Tibial artery (tissue), 4 donors: ENCODE measurements around the gene DERL3.
A peak's percentile ranks its signal among the peaks of the same experiment; 100 is the strongest.
"Not testable (repeated sequence)": the region's sequence is repeated elsewhere in the genome, so short reads cannot be mapped to it uniquely, and the experiment has no call there.

Source experiments
- DNase-seq, 2 donors: peaks; one replicate each; pipeline ENCODE4 v3.0.0-alpha.2; 2019
- H3K27ac ChIP-seq, 2 donors: fragments of 200-600 bp; sonication (generic) in 1 of 2; 1 replicate in 1 of 2; 2 replicates in 1 of 2; pipeline ENCODE4 v1.5.1; 2018 to 2019; ENCODE audit warnings: mild to moderate bottlenecking in 1 of 2
- H3K27me3 ChIP-seq, 2 donors: fragments of 200-600 bp; sonication (generic) in 1 of 2; one replicate each; pipeline versions ENCODE4 v1.5.1 to v1.6.0; 2016 to 2019
- H3K36me3 ChIP-seq, 3 donors: fragments of 200-600 bp; sonication (generic) in 2 of 3; one replicate each; pipeline ENCODE4 v1.5.1; 2016 to 2019; ENCODE audit warnings: mild to moderate bottlenecking in 2 of 3
- H3K4me1 ChIP-seq, 4 donors: fragments of 200-600 bp; sonication (generic) in 2 of 4; 1 replicate in 3 of 4; 2 replicates in 1 of 4; pipeline ENCODE4 v1.5.1; 2016 to 2019
- H3K4me3 ChIP-seq, 2 donors: fragments of 200-600 bp; sonication (generic) in 1 of 2; 1 replicate in 1 of 2; 2 replicates in 1 of 2; pipeline ENCODE4 v1.5.1; 2018 to 2019; ENCODE audit warnings: mild to moderate bottlenecking in 2 of 2
- H3K9me3 ChIP-seq, 3 donors: fragments of 200-600 bp; sonication (generic) in 1 of 3; one replicate each; pipeline ENCODE4 v1.5.1; 2016 to 2019
- CTCF ChIP-seq, 2 experiments: fragments of 200-600 bp in 1 of 2; fragments of 450-650 bp in 1 of 2; IDR thresholded peaks; one replicate each; pipeline ENCODE4 v1.5.1; 2017 to 2019; ENCODE audit warnings: antibody characterized with exemption in 2 of 2, mild to moderate bottlenecking in 1 of 2, moderate library complexity in 1 of 2
- intact Hi-C: fragments of 100-400 bp; cut with DNase I; formaldehyde crosslinking; loops from one replicate; pipeline ENCODE4 v1.15.0; 2023; ENCODE audit warnings: low total_unique reads

The DERL3 gene

GRCh38 chr22:23877566-23877965 is 38.8 kb upstream of the DERL3 start:
- no peaks in the 10 kb centered on the region for H3K27me3 ChIP-seq
- H3K4me1 ChIP-seq, result no peaks in the 10 kb centered on the region
- intact Hi-C loops, result no loop called here
- H3K9me3 ChIP-seq, result no peaks in the 10 kb centered on the region
- H3K27ac ChIP-seq, result no peak overlapping the region
- H3K4me3 ChIP-seq, result no peak overlapping the region
- DNase-seq, result no peak
- no peak for TF ChIP-seq CTCF (IDR thresholded peaks at IDR 0.05)
- H3K36me3 ChIP-seq, result peaks cover 13 to 67% (median 13%) of the 10 kb centered on the region in 3 donors

- no peak for TF ChIP-seq CTCF (IDR thresholded peaks at IDR 0.05)
- Histone ChIP-seq H3K36me3 (peaks cover 8 to 60% (median 13%) of the 10 kb centered on the region in 3 donors), H3K4me3 (no peak overlapping the region), H3K27me3 (no peaks in the 10 kb centered on the region), H3K27ac (no peak overlapping the region), H3K9me3 (no peaks in the 10 kb centered on the region), H3K4me1 (no peaks in the 10 kb centered on the region)
- intact Hi-C loops, result no loop called here
- DNase-seq, result no peak
Measured at GRCh38 chr22:23875801-23876200, 37.0 kb upstream of the DERL3 start.

GRCh38 chr22:23874871-23875270 is 36.1 kb upstream of the DERL3 start:
- TF ChIP-seq CTCF (IDR thresholded peaks at IDR 0.05), result no peak
- Histone ChIP-seq H3K36me3 (peaks cover 8 to 70% (median 13%) of the 10 kb centered on the region in 3 donors), H3K27me3 (no peaks in the 10 kb centered on the region), H3K27ac (no peak overlapping the region), H3K4me1 (no peaks in the 10 kb centered on the region), H3K4me3 (no peak overlapping the region), H3K9me3 (no peaks in the 10 kb centered on the region)
- no peak for DNase-seq
- intact Hi-C loops, result no loop called here

DNA sequence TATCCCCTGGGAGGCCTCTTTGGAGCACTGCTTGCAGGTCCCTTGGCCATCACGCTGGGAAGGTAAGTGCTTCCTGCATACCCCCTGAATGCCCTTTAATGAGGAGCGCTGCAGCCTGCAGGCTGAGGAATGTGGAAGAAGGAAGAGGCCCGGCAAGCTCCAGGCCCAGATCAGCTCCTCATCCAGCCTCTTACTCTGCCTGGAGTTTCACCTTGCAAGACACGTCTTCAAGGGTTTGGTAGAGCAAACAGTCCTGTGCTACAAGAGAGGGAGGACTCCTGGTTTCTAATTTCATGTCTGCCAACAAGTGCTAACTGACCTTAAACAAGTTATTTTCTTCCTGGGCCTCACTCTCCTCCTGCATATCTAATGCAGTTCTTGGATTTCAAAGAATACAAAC is 29.8 kb upstream of the DERL3 start:
- H3K27ac ChIP-seq, result no peak overlapping the region
- H3K9me3 ChIP-seq, result no peaks in the 10 kb centered on the region
- no peaks in the 10 kb centered on the region for H3K4me1 ChIP-seq
- H3K36me3 ChIP-seq, result peaks cover 0 to 62% (median 7%) of the 10 kb centered on the region in 3 donors
- intact Hi-C loops, result no loop called here
- no peaks in the 10 kb centered on the region for H3K27me3 ChIP-seq
- no peak for TF ChIP-seq CTCF (IDR thresholded peaks at IDR 0.05)
- no peak overlapping the region for H3K4me3 ChIP-seq
- no peak for DNase-seq

DNA sequence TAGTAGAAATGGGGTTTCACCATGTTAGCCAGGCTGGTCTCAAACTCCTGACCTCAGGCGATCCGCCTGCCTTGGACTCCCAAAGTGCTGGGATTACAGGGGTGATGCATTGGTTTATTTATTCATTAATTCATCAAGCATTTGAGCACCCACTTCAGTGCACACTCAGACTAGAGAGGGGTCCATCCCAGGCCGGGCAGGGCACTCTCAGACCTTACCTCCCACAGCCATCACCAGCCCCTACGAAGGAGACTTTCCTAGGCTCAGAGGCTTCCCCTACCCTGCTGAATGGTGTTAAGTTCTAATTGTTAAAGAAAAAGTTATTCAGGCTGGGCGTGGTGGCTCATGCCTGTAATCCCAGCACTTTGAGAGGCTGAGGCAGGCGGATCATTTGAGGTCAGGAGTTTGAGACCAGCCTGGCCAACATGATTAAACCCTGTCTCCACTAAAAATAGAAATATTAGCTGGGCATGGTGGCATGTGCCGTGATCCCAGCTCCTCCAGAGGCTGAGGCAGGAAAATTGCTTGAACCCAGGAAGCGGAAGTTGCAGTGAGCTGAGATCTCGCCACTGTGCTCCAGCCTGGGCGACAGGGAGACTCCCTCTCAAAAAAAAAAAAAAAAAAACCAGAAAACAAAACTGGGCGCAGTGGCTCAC is 25.8 kb upstream of the DERL3 start:
- H3K9me3 ChIP-seq, H3K27me3 ChIP-seq, intact Hi-C loops, H3K4me3 ChIP-seq, H3K4me1 ChIP-seq, DNase-seq, H3K27ac ChIP-seq: not testable (repeated sequence)
- H3K36me3 ChIP-seq, result peaks cover 0 to 53% (median 7%) of the 10 kb centered on the region in 3 donors

DNA sequence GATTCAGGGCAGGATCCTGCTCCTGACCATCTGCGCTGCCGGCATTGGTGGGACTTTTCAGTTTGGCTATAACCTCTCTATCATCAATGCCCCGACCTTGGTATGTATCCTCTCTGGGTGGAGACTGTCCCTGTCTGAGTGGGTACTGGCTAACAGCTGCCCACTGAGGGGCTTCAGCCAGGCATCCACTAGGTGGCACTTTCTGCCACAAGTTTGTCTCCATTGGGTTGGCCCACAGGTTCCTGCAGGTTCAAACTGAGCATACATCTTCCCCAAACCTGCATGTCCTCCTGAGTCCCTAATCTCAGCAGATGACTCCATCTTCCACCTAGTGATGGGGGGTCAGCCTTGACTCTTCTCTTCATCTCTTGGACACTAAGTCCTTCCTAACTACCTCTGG is 23.3 kb upstream of the DERL3 start:
- Histone ChIP-seq H3K9me3 (no peaks in the 10 kb centered on the region), H3K27me3 (no peaks in the 10 kb centered on the region), H3K4me3 (no peak overlapping the region), H3K4me1 (peaks cover 0 to 13% (median 7%) of the 10 kb centered on the region in 4 donors), H3K27ac (no peak overlapping the region), H3K36me3 (peaks cover 0 to 28% (median 0%) of the 10 kb centered on the region in 3 donors)
- intact Hi-C loops, result no loop called here
- peak; percentile 11 to 38 for TF ChIP-seq CTCF (IDR thresholded peaks at IDR 0.05)
- no peak for DNase-seq

DNA sequence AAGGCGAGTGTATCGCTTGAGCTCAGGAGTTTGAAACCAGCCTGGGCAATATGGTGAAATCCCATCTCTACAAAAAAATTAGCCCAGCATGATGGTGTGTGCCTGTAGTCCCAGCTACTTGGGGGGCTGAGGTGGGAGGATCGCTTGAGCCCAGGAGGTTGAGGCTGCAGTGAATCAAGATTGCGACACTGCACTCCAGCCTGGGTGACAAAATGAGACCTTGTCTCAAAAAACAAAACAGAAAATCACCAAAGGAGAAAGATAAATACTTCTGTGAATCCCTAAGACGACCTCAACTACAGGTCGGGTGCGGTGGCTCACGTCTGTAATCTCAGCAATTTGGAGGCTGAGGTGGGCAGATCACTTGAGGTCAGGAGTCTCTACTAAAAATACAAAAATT is 21.4 kb upstream of the DERL3 start:
- H3K4me3 ChIP-seq, H3K27ac ChIP-seq, DNase-seq, H3K9me3 ChIP-seq, intact Hi-C loops, H3K27me3 ChIP-seq: not testable (repeated sequence)
- Histone ChIP-seq H3K36me3 (peaks cover 0 to 18% (median 0%) of the 10 kb centered on the region in 3 donors), H3K4me1 (peaks cover 0 to 17% (median 11%) of the 10 kb centered on the region in 4 donors)
